LNCaP clone FGC (cell line): Measurements from ENCODE around the gene TCHP.
"Not testable (repeated sequence)": the region's sequence is repeated elsewhere in the genome, so short reads cannot be mapped to it uniquely, and the experiment has no call there.

Experiments
- DNase-seq: peaks from one replicate; pipeline ENCODE4 v3.0.0-alpha.2; 2011; ENCODE audit warnings: low read depth
- H3K4me3 ChIP-seq: 2 replicates; pipeline ENCODE4 v1.5.1; 2011; ENCODE audit warnings: mild to moderate bottlenecking, low read depth, low read length, control low read depth
- TF ChIP-seq, protein P1 (sequence below): IDR thresholded peaks from 2 replicates; pipeline ENCODE4 v1.5.1; 2012; ENCODE audit warnings: mild to moderate bottlenecking; ENCODE audit not compliant: control insufficient read depth, insufficient read depth; ENCODE audit errors: extremely low read depth

Gene TCHP

DNA sequence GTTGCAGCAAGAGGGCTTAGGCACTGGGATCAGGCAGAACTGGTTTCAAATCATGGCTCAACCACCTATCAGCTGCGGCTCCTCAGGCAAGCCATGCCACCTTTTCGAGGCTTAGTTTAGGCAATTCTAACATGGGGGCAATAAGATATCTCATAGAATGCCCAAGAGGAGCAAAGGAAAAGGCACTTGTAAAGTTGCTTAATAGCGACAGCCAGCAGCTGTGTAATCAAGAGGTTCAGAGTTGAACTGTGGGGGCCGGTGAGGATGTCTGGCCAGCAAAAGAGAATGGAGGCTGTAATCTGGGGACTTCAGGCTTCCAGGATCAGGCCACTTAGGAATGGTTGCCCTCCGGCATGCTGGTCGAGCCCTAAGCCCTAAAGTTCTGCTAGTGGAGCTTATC, 3.0 kb upstream of the TCHP start:
- TF ChIP-seq, protein P1, sequence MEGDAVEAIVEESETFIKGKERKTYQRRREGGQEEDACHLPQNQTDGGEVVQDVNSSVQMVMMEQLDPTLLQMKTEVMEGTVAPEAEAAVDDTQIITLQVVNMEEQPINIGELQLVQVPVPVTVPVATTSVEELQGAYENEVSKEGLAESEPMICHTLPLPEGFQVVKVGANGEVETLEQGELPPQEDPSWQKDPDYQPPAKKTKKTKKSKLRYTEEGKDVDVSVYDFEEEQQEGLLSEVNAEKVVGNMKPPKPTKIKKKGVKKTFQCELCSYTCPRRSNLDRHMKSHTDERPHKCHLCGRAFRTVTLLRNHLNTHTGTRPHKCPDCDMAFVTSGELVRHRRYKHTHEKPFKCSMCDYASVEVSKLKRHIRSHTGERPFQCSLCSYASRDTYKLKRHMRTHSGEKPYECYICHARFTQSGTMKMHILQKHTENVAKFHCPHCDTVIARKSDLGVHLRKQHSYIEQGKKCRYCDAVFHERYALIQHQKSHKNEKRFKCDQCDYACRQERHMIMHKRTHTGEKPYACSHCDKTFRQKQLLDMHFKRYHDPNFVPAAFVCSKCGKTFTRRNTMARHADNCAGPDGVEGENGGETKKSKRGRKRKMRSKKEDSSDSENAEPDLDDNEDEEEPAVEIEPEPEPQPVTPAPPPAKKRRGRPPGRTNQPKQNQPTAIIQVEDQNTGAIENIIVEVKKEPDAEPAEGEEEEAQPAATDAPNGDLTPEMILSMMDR = no peak
- no peak for DNase-seq

DNA sequence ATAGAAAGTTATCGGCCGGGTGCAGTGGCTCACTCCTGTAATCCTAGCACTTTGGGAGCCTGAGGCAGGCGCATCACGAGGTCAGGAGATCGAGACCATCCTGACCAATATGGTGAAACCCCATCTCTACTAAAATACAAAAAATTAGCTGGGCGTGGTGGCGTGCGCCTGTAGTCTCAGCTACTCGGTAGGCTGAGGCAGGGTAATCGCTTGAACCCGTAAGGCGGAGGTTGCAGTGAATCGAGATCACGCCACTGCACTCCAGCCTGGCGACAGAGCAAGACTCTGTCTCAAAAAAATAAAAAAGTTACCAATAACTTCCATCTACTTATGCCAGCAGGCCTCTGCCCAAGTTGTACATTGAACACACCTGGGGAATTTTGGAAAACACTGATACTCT, 729 bp upstream of the TCHP start:
- not testable (repeated sequence) for DNase-seq
- peak overlapping the region; percentile 80 for H3K4me3 ChIP-seq

More for the DNA sequence above, 3.0 kb upstream of the TCHP start:
- no peak overlapping the region for H3K4me3 ChIP-seq

DNA sequence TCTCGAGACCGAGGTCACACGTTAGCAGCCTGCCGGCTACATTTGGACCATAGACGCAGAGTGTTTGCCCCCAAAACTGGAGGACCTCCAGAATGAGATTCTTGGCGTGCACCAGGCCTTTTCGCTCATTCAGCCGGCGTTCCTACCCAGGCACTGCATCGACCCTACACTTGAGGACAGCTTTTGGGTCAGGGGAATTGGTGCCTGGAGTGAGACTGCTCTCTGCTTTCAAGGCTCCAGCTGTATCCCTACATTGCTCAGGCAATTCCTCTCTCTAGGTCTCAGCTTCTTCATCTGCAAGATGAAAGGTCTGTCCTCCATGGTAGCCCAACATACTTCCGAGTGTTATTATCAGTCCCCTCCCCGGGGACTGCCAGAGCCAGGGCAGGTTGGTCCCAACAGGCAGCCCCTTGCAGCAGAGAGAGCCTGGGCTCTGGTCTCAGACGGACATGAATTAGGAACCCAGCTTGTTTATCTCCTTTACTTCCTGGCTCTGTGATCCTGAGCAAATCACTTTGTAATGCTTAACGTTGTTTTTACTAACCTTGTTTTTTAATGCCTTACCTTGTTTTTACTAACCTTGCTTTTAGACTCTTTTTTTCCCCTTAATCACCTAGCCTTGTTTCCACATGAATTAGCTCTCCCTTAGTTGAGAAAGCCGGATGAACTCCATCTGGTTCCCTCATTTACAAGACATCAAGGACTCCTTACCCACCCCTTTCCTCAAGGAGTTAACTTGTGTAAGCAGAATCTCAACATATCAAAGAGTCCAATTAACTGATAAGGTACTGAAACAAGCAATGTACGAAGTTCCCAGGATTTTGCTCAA, 892 bp downstream of the TCHP start:
- peak overlapping the region; percentile 80 for H3K4me3 ChIP-seq
- DNase-seq = no peak

DNA sequence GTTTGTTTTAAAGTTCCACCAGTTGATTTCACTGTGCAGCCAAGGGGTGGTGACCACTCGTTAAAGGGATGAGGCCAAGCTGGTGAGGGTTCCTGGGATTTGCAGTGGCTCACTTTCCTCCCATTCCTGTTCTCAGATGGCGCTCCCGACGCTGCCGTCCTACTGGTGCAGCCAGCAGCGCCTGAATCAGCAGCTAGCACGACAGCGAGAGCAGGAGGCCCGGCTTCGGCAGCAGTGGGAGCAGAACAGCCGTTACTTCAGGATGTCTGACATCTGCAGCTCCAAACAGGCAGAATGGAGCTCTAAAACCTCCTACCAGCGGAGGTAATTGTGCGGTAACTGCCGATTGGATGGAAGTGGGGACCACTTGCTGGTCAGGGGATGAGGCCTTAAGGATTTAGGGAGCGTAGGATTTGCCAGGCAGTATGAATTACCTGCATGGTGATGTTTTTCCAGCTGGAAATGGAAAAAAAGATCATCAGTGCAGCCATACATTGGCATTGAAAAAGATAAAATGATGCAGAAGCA, 2.9 kb downstream of the TCHP start:
- H3K4me3 ChIP-seq = no peak overlapping the region
- DNase-seq = no peak
- TF ChIP-seq, protein P1 = no peak

More for the DNA sequence above, 892 bp downstream of the TCHP start:
- TF ChIP-seq, protein P1 = no peak

- H3K4me3 ChIP-seq = no peak overlapping the region
- TF ChIP-seq, protein P1 = no peak
- no peak for DNase-seq
These were observed 5.2 kb downstream of the TCHP start for GRCh38 chr12:109905301-109905700.

GRCh38 chr12:109910254-109910968, 10.3 kb downstream of the TCHP start:
- no peak overlapping the region for H3K4me3 ChIP-seq
- TF ChIP-seq, protein P1 = no peak
- no peak for DNase-seq

DNA sequence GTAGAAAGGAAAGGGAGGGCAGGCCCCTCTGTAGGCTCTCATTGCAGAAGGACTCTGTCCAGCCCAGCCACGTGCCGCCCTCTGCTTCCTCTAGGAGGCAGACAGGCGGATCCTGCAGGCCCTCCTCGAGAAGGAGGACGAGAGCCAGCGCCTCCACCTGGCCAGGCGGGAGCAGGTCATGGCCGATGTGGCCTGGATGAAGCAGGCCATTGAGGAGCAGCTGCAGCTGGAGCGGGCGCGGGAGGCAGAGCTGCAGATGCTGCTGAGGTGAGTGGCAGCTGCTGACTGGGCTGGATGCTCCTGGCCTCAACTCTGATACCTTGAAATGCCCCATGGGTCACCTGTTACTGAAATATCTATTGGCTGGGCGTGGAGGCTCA, 10.9 kb downstream of the TCHP start:
- TF ChIP-seq, protein P1 = peak; percentile 21; the same call in 1 of the 2 replicates
- no peak overlapping the region for H3K4me3 ChIP-seq
- DNase-seq = no peak
